Vagina (tissue), 2 donors: Measurements from ENCODE around the gene ADGRL2.

Experiments used
- CTCF ChIP-seq, 3 experiments: fragments of 450-650 bp in 2 of 3; fragments of 200-600 bp in 1 of 3; sonication (generic) in 1 of 3; IDR thresholded peaks; one replicate each; pipeline ENCODE4 v1.5.1; 2017 to 2019; ENCODE audit warnings: antibody characterized with exemption in 3 of 3, mild to moderate bottlenecking in 2 of 3, moderate library complexity in 2 of 3
- POLR2A ChIP-seq, 2 donors: fragments of 450-650 bp; IDR thresholded peaks; one replicate each; pipeline ENCODE4 v1.6.1; 2017; ENCODE audit warnings: antibody characterized with exemption in 2 of 2, mild to moderate bottlenecking in 2 of 2, moderate library complexity in 2 of 2
- POLR2AphosphoS5 ChIP-seq, 2 donors: sonication (generic); formaldehyde crosslinking; IDR thresholded peaks; one replicate each; pipeline ENCODE4 v1.9.0; 2017; ENCODE audit warnings: antibody characterized with exemption in 2 of 2, mild to moderate bottlenecking in 2 of 2, low read depth in 1 of 2; ENCODE audit not compliant: insufficient read depth in 1 of 2

GRCh38 chr1:81844477-81844876 is 43.7 kb downstream of the ADGRL2 start:
- TF ChIP-seq CTCF (IDR thresholded peaks at IDR 0.05) (no peak), POLR2AphosphoS5 (IDR thresholded peaks at IDR 0.05; ENCODE audit: insufficient read depth in 1 of 2, low read depth in 1 of 2) (no peak), POLR2A (IDR thresholded peaks at IDR 0.05) (no peak)
